HG02981 (cell line): ENCODE data around the gene SLC2A5.
A peak's percentile ranks its signal among the peaks of the same experiment; 100 is the strongest.

Source experiments
- ATAC-seq: cut with Tn5 transposase; IDR thresholded peaks from one replicate; pipeline ENCODE4 v1.9.1; 2021; ENCODE audit warnings: mild to moderate bottlenecking, moderate library complexity; ENCODE audit not compliant: unreplicated experiment

The SLC2A5 gene

DNA sequence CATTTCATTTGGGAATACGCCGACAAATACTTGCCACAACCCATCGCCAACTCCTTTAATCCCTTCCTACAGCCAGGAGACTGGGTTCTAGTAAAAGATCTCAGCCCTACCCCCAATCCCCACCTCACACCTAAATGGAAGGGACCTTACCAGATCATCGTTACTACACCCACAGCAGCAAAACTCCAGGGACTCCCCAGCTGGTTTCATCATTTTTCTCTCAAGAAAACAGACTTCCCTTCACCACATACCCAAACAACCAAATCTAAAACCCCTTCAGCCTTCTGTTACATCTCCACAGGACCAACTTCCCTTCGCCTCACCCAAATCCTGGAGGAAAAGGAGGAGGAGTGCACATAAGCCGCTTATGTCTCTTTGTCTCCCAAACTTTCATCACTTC is 23.7 kb upstream of the SLC2A5 start:
- no peak for ATAC-seq

DNA sequence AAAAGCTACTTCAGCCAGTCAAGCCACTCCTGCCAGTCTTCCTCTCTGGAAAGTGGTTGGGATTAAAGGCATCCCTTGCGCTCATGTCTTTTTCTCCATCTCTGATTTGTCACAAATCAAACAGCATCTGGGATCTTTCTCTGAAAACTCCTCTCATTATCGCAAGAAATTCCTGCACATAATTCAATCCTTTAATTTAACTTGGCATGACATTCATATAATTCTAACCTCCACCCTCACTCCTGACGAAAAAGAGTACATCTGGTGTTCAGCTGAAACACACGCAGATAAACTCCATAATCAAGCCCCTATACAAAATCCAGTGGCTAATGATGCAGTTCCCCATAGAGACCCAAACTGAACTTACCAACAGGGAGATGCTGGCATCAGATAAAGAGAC is 19.4 kb upstream of the SLC2A5 start:
- no peak for ATAC-seq

DNA sequence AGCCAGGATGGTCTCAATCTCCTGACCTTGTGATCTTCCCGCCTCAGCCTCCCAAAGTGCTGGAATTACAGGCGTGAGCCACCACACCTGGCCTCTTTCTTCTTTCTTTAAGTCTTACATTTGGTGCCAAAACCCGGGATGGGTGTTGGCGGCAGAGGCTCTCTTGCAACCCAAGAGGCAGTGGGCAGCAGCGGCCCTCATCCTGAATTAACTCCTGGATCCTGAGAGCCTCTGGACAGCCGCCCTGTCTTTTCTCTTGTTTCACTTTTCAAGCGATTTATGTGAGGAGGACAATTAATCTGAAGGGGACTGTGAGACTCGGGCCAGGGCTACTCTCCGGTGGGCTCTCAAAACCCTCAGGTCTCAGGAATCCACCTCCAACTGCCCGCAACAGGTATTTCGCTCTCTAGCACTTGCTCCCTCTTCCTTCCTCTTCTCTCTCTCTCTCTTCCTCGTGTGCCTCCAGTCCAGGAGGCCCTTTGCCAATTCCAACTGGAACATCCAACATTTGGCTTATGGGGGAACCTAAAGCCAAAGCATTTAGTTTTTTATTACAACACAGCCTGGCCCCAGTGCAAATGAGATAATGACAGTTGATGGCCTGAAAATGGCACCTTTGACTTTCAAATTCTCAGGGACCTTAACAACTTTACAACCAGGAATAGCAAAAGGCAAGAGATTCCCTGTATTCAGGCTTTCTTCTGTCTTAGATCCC is 18.1 kb upstream of the SLC2A5 start:
- ATAC-seq = no peak

DNA sequence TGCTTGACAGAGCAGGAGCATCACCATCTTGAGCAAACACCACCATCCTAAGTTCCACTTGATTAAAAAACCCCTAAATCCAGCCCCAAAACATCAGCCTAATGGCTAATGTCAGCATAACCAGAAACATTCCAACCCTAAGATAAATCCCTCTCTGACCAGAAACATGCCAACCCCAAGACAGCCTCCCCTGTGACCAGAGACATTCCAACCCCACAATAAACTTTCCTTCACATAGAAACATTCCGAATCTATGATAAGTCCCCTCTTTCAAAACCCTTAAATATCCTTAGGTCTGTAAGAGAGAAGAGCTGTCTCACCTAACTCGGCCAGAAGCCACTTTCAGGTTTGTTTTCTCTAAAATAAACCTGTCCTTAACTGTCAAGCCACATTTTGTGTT is 17.4 kb upstream of the SLC2A5 start:
- ATAC-seq = no peak

DNA sequence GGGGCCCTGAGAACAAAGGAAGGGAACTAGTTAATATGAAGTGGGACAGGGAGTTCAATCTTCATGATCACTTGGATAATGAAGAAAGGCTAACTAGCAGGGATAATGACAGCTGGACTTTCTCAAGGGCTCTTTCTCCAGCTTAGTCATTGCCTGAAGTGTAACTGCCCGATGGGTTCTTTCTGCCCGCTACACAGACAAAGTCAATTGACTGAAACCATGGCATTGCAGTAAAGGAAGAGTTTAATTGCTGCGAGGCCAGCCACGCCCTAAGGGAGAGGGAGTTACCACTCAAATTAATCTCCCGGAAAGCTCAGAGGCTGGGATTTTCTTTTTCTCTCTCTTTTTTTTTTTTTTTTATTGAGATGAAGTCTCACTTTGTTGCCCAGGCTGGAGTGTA is 16.6 kb upstream of the SLC2A5 start:
- no peak for ATAC-seq

DNA sequence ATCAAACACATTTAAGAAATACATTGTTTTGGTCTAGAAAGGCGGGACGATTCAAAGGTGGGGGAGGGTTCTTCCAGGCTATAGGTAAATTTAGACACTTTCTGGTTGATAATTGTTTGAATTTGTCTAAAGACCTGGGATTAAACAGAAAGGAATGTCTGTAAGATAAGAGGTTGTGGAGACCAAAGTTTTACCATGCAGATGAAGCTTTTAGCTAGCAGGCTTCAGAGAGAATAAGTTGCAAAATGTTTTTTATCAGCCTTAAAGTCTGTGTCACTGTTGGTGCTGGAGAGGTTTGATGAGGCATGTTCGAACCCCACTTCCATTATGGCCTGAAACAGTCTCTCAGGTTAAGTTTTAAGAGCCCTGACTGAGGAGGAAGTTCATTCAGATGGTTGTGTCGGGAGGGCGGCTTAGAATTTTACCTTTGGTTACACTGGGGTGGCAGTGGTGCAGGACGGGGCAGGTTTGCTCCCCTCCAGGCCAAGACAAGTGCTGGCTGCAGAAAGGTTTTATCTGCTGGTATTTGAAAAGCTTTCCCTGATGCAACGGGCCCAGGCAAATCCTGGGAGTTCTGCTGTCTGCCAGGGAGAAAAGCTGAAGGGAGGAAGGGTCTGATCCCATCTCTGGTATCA is 16.0 kb upstream of the SLC2A5 start:
- no peak for ATAC-seq

DNA sequence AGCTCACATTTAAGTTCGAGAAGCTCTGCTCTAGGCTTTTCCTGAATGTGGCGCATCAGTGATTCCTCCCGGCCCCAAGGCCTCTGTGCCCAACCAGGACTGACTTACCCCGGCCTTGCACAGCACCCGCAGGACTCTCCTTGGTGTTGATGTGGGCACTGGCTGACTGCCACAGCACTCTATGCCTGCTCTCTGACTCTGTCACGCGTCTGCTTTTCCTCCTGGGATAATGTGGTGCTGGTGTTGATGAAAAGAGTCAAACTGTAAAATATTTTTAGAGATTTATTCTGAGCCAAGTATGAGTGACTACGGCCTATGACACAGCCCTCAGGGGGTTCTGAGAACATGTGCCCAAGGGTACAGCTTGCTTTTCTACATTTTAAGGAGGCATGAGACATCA is 15.5 kb upstream of the SLC2A5 start:
- ATAC-seq = no peak

DNA sequence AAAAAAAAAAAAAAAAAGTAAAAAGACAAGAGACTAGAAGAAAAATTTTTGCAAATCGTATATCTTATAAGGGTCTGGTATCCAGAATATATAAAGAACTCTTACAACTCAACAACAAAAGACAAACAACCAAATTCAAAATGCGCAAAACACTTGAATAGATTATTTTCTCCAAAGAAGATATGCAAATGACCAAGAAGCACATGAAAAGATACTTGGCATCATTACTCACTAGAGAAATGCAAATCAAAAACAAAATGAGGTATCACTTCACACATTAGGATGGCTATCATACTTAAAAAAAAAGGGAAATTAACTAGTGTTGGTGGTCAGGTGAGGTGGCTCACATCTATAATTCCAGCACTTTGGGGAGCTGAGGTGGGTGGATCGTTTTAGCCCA is 12.0 kb upstream of the SLC2A5 start:
- ATAC-seq = no peak

DNA sequence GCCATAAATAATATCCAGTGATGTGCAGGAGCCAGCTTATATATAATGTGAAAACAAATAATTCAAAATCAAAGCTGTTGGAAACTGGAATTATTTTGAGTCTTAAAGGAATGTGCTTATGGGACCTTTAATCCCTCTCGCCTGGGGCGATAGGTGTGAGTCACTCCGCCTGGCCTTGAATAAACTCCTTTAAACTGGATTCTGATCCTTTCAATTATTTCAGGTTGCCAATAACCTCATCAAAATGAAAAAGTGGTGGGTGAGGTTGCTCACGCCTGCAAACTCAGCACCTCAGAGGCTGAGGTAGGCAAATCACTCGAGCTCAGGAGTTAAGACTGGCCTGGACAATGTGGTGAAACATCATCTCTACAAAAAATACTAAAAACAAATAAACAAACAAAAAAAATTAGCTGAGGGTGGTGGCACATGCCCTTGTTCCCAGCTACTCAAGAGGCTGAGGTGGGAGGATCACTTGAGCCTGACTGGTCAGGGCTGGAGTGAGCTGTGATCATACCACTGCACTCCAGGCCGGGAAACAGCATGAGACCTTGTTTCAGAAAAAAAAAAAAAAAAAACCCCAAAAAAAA is 11.4 kb upstream of the SLC2A5 start:
- no peak for ATAC-seq

DNA sequence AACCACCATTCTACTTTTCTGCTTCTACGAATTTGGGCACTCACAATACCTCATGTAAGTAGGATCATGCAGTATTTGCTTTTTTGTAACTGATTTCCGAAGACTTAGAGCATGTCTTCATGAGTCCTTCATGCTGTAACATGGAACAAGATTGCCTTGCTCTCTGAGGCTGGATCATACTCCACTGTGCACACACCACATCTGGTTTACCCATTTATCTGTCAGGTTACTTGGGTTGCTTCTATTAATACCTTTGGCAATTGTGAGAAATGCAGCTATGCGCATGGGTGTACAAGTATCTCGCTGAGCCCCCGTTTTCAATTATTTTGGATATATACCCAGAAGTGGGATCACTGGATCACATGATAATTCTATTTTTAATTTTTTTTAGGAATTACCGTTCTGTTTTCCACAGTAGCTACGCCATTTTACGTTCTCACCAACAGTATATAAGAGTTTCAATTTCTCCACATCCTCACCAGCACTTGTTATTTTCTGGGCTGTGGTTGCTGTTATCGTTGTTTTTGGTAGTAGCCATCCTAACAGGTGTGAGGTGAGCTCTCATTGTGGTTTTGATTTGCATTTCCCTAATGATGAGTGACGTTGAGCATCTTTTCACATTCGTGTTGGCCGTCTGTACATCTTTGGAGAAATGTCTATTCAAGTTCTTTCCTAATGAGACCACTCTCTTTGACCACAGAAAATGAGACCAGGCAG is 10.7 kb upstream of the SLC2A5 start:
- peak; percentile 36 for ATAC-seq

DNA sequence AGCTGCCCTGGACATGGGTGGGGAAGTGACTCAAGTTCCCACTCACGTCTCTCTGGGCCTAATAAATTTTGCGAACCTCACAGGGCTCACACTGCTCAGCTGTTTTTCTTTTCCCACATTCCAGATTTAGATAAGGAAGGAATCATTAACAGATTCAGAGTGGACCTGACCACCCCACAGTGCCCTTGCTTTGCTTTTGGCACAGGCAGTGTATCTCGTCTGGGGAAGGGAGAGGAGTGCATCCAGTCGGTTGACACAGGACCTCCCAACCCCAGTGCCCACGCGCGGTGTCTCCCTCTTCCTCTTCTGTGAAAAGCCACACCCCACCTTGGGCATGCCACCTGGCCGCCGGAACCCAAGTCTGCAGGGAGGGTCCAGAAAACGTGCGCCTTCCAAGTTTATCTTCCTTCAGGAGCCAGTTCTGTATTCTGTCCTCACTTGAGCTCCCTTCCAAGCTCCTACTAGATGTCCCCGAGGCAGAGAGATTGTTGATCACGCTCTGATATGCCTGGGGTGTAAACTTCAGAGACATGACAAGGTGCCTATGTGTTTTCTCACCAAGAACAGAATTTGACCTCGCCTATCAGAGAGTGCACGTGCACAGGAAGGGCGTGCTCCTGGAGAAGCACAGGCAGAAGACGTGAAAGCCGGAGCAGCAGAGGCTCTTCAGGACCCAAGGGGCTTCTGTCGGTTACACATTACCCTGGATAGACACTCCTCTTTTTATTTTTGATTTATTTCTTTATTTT is 9.5 kb upstream of the SLC2A5 start:
- ATAC-seq = no peak

DNA sequence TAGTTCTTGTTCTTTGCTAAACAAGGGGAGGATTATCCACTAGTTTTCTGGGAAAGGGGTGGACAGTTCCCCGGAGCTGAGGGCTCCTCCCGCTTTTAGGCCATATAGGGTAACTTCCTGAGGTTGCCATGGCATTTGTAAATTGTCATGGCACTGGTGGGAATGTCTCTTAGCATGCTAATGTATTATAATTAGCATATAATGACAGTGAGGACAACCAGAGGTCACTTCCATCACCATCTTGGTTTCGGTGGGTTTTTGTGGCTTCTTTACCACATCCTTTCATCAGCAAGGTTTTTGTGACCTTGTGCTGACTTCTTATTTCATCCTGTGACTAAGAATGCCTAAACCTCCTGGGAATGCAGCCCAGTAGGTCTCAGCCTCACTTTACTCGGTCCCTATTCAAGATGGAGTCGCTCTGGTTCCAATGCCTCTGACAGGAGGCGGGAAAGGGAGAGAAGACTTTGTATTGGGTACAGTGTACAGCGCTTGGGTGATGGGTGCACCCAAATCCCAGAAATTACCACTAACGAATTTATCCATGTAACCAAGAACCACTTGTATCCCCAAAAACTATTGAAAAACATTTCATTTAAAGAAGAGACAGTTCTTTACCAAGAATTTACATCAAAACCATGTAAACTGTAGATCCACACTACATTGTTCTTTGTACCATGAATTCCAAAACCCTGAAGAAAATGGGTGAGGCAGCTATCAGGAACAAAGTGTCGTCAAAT is 8.7 kb upstream of the SLC2A5 start:
- peak; percentile 48 for ATAC-seq

DNA sequence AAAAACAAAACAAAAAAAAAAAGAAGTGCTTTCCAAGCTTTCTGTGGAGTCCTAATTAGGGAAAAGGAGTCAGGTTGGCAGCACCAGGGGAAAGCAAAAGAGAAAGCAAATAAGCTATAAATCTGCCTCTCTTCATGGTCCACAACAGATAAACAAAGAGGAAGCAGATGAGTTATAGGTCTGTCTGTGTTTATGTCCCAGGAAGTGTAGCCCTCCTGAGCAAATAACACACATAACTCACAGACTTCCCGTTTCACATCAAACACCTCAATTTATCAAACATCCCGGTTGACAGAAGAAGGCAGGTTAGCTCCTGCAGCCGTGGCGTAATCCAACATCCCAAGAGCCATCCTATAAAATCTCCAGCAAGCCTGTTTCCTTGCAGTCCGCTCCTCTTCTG is 5.6 kb upstream of the SLC2A5 start:
- ATAC-seq = no peak

DNA sequence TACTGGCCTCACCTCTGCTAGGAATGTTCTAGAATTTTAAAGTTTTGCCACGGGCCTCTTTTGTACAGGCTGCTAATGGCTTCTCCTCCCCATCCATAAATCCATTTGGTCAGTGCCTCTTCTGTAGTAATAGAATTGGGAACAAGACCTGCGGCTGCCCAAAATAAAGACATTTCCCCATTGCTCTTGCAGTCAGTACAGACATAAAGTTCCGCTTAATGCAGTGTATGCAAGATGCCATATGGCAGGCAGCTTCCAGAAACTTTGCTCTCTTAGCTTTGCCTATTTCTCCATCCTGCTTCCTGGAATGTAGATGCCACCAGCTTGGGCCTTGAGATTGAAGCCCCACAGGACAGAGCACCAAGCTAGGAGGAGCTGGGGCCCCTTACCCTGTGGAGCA is 3.7 kb upstream of the SLC2A5 start:
- ATAC-seq = no peak

DNA sequence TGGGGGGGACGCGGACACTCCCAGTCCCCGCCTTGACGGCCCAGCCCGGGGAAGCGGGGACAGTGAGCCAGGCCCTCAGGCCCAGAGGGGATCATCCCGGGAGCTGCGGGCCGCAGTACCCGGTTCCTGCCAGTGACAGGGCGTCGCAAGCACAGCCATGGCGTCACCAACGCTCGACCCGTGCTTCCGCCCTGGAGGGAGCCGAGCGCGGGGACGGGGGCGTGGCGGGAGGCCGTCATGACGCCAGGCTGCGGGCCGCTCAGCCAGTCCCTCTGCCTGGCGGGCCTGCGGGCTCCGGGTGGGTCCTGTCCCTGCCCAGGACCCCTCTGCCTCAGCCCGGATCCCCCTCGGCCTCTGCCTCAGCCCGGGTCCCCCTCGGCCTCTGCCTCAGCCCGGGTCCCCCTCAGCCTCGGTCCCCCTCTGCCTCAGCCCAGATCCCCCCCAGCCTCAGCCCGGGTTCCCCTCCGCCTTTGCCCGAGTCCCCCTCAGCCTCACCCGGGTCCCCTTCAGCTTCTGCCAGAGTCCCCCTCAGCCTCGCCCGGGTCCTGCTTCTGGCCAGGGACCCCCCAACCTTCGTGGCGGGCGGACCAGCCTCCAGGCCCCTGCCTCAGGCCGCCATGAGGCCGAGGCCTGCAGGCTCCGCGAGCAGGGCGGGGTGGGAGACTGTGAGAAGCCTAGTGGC is 2.3 kb upstream of the SLC2A5 start:
- no peak for ATAC-seq

DNA sequence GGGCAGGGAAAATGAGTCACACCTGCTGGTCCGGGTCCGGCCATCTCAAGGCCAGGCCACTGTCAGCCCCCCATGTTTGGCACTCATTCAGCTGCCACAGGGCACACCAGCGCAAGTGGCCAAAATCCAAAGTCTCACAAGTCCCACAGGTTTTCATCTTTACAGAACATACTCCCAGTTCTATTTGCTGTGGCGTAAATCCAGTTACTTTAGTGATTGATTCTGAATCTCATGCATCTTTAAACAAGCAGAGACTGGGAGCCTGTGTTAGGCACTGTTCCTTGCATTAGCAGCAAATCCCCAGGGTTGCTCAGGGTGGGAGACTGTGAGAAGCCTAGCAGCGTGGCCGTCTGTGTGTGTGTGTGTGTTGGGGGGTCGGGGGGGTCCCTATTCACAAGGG is 1.1 kb upstream of the SLC2A5 start:
- no peak for ATAC-seq

DNA sequence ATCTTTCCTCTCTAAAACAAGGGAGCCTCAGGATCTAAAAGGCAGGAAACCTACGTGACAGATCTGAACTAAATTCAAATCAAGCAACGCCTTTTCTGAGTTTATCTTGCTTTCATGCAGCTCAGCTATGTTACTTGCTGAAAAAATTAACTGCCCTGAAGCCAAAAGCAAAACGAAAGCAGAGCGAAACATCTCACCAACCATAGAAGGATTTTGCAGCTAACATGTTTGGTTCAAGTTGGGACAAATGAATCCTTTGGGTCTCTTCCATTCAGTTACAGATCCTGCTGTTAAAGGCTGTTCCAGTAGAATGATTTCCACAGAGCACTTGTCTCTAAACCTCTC is 482 bp downstream of the SLC2A5 start:
- no peak for ATAC-seq

DNA sequence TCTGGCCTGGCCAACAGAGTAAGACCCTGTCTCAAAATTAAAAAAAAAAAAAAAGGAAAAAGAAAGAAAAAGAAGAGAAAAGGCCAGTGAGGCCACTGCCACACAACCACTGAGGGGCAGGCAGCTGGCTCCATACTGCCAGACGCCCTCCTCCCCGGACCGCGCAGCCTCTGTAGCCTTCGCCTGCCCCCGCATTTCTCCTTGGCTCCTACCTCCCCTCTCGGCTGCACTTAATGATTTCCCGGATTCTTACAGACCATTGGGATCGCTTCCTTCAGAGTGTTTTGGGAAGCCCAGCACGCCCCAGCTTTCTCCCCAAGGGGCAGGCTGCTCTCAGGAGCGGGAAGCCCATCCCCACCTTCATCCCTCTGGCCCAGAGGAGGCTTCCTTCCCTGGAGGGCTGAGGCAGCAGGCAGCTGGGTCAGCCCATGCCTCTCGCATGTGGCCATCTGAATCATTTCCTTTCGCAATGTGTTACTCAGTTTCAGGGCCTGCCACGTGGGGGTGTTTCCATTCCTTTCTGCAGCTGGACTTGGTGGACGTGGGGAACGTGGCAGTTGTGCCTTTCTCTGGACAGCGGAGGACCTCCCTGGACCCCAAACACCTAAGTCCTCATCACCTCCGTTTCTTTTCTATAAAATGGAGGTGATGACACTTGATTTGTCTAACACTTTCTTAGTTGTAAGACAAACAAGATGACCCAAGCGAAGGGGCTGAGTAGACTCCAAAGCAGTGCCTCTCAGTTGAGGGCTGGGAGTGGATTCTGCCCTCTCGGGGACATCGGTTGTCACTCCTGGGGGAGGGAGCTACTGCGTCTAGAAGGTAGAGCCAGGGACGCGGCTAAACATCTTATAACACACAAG is 2.3 kb downstream of the SLC2A5 start:
- ATAC-seq = no peak

DNA sequence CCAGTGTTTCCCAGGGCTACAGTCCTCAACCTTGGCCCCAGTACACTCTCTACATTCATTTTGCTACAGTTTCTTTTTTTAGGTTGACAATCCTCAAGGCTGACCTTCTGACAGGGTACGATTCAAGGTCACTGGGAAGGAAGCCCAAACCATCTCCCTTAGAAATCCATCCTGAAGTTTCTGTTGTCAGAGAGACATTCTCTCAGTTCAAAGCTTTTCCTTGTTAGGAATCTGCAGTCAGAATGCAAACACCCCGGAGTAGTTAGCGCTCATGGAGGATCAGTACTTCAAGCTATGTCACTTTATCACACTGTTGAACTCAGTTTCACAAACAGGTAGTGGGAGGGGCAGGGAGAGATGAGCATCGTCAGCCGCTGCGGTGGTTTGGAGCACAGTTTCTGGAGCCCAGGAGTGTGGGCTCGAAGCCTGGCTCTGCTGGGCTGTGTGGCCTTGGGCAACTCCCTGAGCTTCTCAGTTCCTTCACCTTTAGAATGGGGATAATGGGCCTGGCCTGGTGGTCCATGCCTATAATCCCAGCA is 4.2 kb downstream of the SLC2A5 start:
- no peak for ATAC-seq
